AG09319 (cell line): ENCODE results near the gene SMPD3.

Experiments
- DNase-seq: peaks from one replicate; pipeline ENCODE4 v3.0.0-alpha.2; 2010; ENCODE audit warnings: low read depth; ENCODE audit errors: extremely low read depth
- TF ChIP-seq, protein P1 (sequence below): IDR thresholded peaks from 2 replicates; pipeline ENCODE4 v1.5.1; 2011; ENCODE audit warnings: low read depth, mild to moderate bottlenecking, inconsistent platforms, low read length, moderate library complexity

The SMPD3 gene

DNA sequence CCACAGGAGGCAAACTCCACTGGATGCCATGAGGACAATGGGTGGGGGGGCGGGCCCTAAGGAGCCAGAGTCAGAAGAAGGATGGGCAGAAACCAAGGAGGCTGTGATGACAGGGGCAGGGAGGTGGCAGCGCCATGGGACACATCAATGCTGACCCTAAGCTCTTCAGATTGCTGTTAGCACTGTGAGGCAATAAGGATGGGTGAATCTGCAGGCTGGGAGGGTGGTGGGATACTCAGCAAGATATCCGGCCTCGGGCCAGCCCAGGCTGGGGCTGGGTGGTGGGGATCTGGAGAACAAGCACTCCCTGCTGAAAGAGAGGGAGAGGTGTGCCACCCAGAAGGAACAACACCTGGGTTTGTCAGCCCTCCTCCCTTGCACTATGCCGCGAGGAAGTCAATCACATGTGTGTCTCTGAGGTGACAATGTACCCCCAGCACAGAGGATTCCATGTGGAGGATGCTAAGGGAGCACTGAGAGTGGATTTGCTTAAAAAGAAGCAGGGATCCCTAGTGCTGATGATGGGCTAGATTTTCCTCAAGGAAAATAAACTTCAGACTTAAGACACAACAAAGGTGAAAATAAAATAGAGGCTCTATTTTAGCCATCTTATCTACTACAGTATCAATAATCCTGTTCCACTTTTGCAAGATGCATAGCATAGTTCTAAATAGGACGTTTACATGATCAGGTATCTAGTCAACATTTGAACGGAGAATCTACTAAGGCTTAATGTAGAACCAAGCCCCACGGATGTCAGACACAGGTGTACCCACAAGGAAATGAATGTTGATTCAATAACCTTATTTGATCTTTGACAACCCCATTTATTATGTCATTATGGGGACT lies 22.6 kb downstream of the SMPD3 start:
- TF ChIP-seq, protein P1, sequence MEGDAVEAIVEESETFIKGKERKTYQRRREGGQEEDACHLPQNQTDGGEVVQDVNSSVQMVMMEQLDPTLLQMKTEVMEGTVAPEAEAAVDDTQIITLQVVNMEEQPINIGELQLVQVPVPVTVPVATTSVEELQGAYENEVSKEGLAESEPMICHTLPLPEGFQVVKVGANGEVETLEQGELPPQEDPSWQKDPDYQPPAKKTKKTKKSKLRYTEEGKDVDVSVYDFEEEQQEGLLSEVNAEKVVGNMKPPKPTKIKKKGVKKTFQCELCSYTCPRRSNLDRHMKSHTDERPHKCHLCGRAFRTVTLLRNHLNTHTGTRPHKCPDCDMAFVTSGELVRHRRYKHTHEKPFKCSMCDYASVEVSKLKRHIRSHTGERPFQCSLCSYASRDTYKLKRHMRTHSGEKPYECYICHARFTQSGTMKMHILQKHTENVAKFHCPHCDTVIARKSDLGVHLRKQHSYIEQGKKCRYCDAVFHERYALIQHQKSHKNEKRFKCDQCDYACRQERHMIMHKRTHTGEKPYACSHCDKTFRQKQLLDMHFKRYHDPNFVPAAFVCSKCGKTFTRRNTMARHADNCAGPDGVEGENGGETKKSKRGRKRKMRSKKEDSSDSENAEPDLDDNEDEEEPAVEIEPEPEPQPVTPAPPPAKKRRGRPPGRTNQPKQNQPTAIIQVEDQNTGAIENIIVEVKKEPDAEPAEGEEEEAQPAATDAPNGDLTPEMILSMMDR, result no peak
- DNase-seq, result no peak

DNA sequence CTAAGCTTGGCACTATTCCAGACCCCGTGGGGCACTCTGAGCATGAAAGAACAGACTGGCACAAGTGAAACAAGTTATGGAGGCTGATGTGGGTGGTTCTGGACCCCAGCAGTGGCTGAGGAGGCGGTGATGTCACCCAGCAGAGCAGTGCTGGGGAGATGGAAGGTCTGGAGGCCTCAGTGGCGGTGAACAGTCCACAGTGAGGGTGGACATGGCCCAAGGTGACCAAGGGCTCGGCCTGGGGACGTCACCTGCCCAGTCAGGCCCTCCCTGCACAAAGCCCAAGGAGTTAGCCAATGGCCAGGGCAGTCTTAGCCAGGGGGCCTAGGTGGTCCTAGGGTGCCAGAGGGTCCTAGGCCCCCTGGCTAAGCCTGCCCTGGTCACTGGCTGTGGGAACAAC lies 24.5 kb downstream of the SMPD3 start:
- DNase-seq, result no peak
- TF ChIP-seq, protein P1, result no peak

DNA sequence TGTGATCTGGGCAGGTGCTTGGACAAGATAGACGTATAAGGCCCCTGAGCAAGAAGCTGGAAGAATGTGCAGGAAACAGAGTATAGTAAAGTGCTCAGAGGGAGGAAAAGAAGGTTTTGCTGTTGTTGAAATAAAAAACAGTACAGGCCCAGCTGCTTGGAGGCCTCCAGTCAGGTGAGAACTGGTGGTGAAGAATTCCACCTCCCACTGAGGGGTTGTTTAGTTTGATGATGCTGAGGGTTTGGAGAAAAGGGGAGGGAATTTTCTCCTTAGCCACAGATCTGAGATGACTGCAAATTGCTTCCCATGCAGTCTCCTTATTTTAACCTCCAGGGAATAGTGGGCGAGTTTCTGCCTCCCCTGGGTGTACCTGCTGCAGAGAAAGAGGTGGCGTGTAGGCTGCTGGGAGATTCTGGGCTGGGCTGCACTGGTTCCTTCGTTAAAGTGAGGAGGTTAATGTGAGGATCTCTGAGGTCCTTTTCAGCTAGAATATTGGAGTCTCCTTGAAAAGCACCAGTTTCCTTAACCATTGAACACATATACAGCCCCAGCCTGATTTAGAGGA lies 25.8 kb downstream of the SMPD3 start:
- TF ChIP-seq, protein P1, result no peak
- no peak for DNase-seq

DNA sequence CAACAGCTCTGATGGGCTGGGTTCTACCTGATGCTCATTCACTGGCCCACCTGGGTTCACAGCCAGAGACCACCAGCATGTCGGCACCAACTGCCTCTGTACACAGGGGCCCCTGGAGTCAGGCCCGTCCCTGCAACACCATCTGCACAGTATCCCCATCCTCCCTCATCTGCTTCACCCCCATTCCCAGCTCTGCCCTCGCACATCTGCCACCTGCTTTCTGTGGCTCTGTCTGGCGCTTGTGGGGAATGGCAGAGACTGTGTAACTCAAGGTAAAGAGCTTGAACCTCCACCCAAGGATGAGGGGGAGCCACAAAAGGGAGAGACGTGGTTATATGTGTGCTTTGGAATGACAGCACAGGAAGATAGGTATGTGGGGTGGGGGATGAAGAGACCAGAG lies 27.2 kb downstream of the SMPD3 start:
- TF ChIP-seq, protein P1, result no peak

DNA sequence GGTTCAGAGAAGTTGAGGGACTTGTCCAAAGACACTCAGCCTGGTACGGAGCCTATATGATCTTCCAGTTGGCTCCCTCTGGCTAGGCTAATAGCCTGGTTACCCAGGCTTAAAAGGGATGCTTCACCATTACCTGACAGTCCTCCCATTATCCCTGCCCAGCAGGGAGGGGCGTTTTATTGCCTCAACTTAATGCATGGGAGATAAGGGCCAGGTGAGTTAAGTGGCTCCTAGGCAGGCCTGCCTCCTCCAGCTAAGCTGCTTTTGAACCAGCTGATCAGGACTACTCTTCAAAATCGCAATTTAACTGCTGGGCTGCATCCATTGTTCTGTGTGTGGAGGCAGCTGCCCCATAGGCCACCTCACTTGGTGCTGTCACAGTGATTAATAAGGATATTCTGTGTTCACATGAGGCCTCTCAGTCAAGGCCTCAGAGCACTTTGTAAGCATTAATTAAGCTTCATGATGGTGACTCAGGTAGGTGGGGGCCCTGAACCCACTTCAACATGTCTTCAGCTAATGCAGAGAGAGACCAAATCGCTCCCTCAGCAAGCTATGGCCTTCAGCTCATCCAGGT lies 27.9 kb downstream of the SMPD3 start:
- no peak for DNase-seq
- TF ChIP-seq, protein P1, result no peak

More for the DNA sequence above, 27.2 kb downstream of the SMPD3 start:
- DNase-seq, result no peak

DNA sequence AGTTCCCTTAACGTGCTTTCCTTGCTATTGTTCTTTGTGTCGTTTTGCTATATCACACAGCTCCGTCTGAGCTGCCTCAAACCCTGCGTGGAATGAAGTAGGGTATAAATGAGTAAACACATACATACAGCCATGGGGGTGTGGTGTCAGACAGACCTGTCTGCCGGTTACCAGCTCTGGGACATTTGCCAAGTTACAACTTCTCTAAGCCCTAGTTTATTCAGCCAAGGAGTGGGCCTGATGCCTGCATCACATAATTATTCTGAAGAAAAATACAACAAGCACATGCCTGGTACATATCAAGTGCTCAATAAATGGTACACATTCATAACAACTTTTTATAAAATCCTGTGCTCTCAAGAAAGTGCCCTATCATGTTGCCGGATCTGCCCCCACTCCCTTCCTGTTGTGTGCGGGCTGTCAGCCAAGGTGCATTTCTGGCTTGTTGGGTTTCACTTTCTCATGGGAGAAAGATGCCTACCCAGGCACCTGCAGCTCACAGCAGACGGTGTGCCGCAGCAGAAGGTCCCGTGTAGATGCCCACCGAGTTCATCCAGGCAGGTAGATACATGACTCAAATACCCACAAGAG lies 30.5 kb downstream of the SMPD3 start:
- DNase-seq, result no peak

More for the DNA sequence above, 30.5 kb downstream of the SMPD3 start:
- TF ChIP-seq, protein P1, result no peak
